ENCODE results near the gene TIE1.

- TF ChIP-seq CREB5 (CRISPR knock-in tag; IDR thresholded peaks at IDR 0.05; ENCODE audit: low read depth) (no peak), ZNF70 (CRISPR knock-in tag; IDR thresholded peaks at IDR 0.05) (no peak), ESRRG (CRISPR knock-in tag; IDR thresholded peaks at IDR 0.05) (no peak), ISL1 (CRISPR knock-in tag; IDR thresholded peaks at IDR 0.05) (no peak), ARNTL (CRISPR knock-in tag; IDR thresholded peaks at IDR 0.05; ENCODE audit: borderline replicate concordance, low read depth) (no peak), TCF4 (CRISPR knock-in tag; IDR thresholded peaks at IDR 0.05; ENCODE audit: borderline replicate concordance) (no peak), ZFP3 (CRISPR knock-in tag; IDR thresholded peaks at IDR 0.05) (no peak), ZFP30 (CRISPR knock-in tag; IDR thresholded peaks at IDR 0.05) (no peak), BACH2 (CRISPR knock-in tag; IDR thresholded peaks at IDR 0.05; ENCODE audit: borderline replicate concordance) (no peak), CSRNP3 (CRISPR knock-in tag; IDR thresholded peaks at IDR 0.05) (no peak)
These were observed 24.6 kb downstream of the TIE1 start for GRCh38 chr1:43325381-43325780.

Measured in SK-N-SH treated with all-trans-retinoic acid at 6 μM for 48 hours (cell line).